Measurements from ENCODE around the gene FBXO34.

DNA sequence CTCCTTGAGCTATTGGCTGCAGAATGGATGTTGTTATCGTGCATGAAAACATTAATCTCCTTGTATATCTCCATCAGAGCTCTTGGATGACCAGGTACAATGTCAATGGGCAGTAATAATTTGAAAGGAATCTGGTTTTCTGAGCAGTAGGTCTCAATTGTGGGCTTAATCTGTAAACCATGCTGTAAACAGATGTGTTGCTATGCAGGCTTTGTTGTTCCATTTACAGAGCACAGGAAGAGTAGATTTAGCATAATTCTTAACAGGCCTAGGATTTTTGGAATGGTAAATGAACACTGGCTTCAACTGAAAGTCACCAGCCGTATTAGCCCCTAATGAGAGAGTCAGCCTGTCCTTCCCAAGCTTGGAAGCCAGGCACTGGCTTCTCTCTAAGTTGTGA is 90.0 kb downstream of the FBXO34 start:
- no peak for TF ChIP-seq NR1H2 (CRISPR knock-in tag; IDR thresholded peaks at IDR 0.05)
- TF ChIP-seq, protein P1, sequence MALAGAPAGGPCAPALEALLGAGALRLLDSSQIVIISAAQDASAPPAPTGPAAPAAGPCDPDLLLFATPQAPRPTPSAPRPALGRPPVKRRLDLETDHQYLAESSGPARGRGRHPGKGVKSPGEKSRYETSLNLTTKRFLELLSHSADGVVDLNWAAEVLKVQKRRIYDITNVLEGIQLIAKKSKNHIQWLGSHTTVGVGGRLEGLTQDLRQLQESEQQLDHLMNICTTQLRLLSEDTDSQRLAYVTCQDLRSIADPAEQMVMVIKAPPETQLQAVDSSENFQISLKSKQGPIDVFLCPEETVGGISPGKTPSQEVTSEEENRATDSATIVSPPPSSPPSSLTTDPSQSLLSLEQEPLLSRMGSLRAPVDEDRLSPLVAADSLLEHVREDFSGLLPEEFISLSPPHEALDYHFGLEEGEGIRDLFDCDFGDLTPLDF (CRISPR knock-in tag; IDR thresholded peaks at IDR 0.05) = no peak
- TF ChIP-seq, protein P2, sequence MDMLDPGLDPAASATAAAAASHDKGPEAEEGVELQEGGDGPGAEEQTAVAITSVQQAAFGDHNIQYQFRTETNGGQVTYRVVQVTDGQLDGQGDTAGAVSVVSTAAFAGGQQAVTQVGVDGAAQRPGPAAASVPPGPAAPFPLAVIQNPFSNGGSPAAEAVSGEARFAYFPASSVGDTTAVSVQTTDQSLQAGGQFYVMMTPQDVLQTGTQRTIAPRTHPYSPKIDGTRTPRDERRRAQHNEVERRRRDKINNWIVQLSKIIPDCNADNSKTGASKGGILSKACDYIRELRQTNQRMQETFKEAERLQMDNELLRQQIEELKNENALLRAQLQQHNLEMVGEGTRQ (CRISPR knock-in tag; IDR thresholded peaks at IDR 0.05) = no peak
- TF ChIP-seq EMX1 (CRISPR knock-in tag; IDR thresholded peaks at IDR 0.05) = no peak
- TF ChIP-seq, protein P3, sequence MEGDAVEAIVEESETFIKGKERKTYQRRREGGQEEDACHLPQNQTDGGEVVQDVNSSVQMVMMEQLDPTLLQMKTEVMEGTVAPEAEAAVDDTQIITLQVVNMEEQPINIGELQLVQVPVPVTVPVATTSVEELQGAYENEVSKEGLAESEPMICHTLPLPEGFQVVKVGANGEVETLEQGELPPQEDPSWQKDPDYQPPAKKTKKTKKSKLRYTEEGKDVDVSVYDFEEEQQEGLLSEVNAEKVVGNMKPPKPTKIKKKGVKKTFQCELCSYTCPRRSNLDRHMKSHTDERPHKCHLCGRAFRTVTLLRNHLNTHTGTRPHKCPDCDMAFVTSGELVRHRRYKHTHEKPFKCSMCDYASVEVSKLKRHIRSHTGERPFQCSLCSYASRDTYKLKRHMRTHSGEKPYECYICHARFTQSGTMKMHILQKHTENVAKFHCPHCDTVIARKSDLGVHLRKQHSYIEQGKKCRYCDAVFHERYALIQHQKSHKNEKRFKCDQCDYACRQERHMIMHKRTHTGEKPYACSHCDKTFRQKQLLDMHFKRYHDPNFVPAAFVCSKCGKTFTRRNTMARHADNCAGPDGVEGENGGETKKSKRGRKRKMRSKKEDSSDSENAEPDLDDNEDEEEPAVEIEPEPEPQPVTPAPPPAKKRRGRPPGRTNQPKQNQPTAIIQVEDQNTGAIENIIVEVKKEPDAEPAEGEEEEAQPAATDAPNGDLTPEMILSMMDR (IDR thresholded peaks at IDR 0.05) = no peak
- TF ChIP-seq ESRRA (CRISPR knock-in tag; IDR thresholded peaks at IDR 0.05; ENCODE audit: borderline replicate concordance) = no peak
- TF ChIP-seq, protein P4, sequence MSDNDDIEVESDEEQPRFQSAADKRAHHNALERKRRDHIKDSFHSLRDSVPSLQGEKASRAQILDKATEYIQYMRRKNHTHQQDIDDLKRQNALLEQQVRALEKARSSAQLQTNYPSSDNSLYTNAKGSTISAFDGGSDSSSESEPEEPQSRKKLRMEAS (CRISPR knock-in tag; IDR thresholded peaks at IDR 0.05) = no peak
- TF ChIP-seq CREB1 (CRISPR knock-in tag; IDR thresholded peaks at IDR 0.05) = no peak
- TF ChIP-seq, protein P5, sequence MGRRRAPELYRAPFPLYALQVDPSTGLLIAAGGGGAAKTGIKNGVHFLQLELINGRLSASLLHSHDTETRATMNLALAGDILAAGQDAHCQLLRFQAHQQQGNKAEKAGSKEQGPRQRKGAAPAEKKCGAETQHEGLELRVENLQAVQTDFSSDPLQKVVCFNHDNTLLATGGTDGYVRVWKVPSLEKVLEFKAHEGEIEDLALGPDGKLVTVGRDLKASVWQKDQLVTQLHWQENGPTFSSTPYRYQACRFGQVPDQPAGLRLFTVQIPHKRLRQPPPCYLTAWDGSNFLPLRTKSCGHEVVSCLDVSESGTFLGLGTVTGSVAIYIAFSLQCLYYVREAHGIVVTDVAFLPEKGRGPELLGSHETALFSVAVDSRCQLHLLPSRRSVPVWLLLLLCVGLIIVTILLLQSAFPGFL (CRISPR knock-in tag; IDR thresholded peaks at IDR 0.05; ENCODE audit: borderline replicate concordance) = no peak
